SK-N-SH (cell line): ENCODE data around the gene TXNL4B.

Experiments used
- EP300 ChIP-seq, 2 experiments: IDR thresholded peaks; 2 replicates each; pipeline versions ENCODE4 v1.4.0 to v1.6.1; 2012; ENCODE audit warnings: borderline replicate concordance in 1 of 2, low read depth in 1 of 2, low read length in 1 of 2
- EZH2phosphoT487 ChIP-seq: fragments of 200-600 bp; sonication (generic); IDR thresholded peaks from 2 replicates; pipeline ENCODE4 v1.6.1; 2017; ENCODE audit warnings: low read depth, mixed run types, mild to moderate bottlenecking, antibody characterized with exemption, moderate library complexity, borderline replicate concordance
- FOXM1 ChIP-seq: IDR thresholded peaks from 2 replicates; pipeline ENCODE4 v1.4.0; 2012; ENCODE audit warnings: low read depth, mild to moderate bottlenecking
- JUND ChIP-seq: IDR thresholded peaks from 2 replicates; pipeline ENCODE4 v1.4.0; 2012
- MEF2A ChIP-seq: IDR thresholded peaks from 2 replicates; pipeline ENCODE4 v1.4.0; 2012; ENCODE audit warnings: low read depth, borderline replicate concordance
- POLR2AphosphoS5 ChIP-seq: IDR thresholded peaks from 2 replicates; pipeline ENCODE4 v1.6.1; 2012; ENCODE audit warnings: low read depth, low read length
- RAD21 ChIP-seq: IDR thresholded peaks from 2 replicates; pipeline ENCODE4 v1.6.1; 2012; ENCODE audit warnings: mild to moderate bottlenecking, low read length
- SIN3A ChIP-seq: IDR thresholded peaks from 2 replicates; pipeline ENCODE4 v1.6.1; 2012; ENCODE audit warnings: low read depth, mild to moderate bottlenecking, low read length, moderate library complexity, borderline replicate concordance
- TAF1 ChIP-seq: IDR thresholded peaks from 2 replicates; pipeline ENCODE4 v1.6.1; 2012; ENCODE audit warnings: low read depth, mild to moderate bottlenecking, low read length, moderate library complexity, borderline replicate concordance
- TCF12 ChIP-seq: IDR thresholded peaks from 2 replicates; pipeline ENCODE4 v1.4.0; 2012
- TF ChIP-seq, protein P1 (sequence below): fragments of 200-600 bp; sonication (generic); IDR thresholded peaks from 2 replicates; pipeline ENCODE4 v1.6.1; 2017; ENCODE audit warnings: antibody characterized with exemption, mild to moderate bottlenecking, moderate library complexity
- TF ChIP-seq, protein P2 (sequence below): IDR thresholded peaks from 2 replicates; pipeline ENCODE4 v1.6.1; 2012; ENCODE audit warnings: mild to moderate bottlenecking, low read depth, low read length, moderate library complexity
- TF ChIP-seq, protein P3 (sequence below): fragments of 150-350 bp; IDR thresholded peaks from 2 replicates; pipeline ENCODE4 v1.6.1; 2017; ENCODE audit warnings: antibody characterized with exemption, low read length, low read depth, borderline replicate concordance

DNA sequence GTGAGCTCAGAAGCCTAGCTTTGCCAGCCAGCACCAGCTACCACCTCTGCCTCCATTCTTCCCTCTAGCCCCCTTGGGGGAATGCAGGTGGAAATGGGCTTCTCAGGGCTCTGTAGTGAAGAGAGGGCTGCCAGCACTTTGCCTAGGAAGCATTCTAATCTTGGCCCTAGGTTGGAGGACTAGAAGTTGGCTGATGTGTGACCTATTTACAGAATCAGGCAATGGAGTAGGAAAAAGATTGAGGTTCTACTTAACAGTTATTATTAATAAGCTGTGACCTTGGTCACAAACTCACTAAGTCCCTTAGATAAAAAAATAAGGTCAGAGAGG is 20.2 kb upstream of the TXNL4B start:
- TF ChIP-seq JUND: no peak
- TF ChIP-seq, protein P1, sequence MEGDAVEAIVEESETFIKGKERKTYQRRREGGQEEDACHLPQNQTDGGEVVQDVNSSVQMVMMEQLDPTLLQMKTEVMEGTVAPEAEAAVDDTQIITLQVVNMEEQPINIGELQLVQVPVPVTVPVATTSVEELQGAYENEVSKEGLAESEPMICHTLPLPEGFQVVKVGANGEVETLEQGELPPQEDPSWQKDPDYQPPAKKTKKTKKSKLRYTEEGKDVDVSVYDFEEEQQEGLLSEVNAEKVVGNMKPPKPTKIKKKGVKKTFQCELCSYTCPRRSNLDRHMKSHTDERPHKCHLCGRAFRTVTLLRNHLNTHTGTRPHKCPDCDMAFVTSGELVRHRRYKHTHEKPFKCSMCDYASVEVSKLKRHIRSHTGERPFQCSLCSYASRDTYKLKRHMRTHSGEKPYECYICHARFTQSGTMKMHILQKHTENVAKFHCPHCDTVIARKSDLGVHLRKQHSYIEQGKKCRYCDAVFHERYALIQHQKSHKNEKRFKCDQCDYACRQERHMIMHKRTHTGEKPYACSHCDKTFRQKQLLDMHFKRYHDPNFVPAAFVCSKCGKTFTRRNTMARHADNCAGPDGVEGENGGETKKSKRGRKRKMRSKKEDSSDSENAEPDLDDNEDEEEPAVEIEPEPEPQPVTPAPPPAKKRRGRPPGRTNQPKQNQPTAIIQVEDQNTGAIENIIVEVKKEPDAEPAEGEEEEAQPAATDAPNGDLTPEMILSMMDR: no peak
- TF ChIP-seq TCF12: no peak
- no peak for TF ChIP-seq RAD21
- no peak for TF ChIP-seq EZH2phosphoT487
- TF ChIP-seq POLR2AphosphoS5: no peak
- TF ChIP-seq TAF1: no peak
- TF ChIP-seq SIN3A: no peak
- TF ChIP-seq, protein P2, sequence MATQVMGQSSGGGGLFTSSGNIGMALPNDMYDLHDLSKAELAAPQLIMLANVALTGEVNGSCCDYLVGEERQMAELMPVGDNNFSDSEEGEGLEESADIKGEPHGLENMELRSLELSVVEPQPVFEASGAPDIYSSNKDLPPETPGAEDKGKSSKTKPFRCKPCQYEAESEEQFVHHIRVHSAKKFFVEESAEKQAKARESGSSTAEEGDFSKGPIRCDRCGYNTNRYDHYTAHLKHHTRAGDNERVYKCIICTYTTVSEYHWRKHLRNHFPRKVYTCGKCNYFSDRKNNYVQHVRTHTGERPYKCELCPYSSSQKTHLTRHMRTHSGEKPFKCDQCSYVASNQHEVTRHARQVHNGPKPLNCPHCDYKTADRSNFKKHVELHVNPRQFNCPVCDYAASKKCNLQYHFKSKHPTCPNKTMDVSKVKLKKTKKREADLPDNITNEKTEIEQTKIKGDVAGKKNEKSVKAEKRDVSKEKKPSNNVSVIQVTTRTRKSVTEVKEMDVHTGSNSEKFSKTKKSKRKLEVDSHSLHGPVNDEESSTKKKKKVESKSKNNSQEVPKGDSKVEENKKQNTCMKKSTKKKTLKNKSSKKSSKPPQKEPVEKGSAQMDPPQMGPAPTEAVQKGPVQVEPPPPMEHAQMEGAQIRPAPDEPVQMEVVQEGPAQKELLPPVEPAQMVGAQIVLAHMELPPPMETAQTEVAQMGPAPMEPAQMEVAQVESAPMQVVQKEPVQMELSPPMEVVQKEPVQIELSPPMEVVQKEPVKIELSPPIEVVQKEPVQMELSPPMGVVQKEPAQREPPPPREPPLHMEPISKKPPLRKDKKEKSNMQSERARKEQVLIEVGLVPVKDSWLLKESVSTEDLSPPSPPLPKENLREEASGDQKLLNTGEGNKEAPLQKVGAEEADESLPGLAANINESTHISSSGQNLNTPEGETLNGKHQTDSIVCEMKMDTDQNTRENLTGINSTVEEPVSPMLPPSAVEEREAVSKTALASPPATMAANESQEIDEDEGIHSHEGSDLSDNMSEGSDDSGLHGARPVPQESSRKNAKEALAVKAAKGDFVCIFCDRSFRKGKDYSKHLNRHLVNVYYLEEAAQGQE: no peak
- TF ChIP-seq, protein P3, sequence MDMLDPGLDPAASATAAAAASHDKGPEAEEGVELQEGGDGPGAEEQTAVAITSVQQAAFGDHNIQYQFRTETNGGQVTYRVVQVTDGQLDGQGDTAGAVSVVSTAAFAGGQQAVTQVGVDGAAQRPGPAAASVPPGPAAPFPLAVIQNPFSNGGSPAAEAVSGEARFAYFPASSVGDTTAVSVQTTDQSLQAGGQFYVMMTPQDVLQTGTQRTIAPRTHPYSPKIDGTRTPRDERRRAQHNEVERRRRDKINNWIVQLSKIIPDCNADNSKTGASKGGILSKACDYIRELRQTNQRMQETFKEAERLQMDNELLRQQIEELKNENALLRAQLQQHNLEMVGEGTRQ: no peak
- TF ChIP-seq EP300 (IDR thresholded peaks at IDR 0.05; ENCODE audit: borderline replicate concordance in 1 of 2, low read depth in 1 of 2, low read length in 1 of 2): no peak
- TF ChIP-seq FOXM1: no peak
- TF ChIP-seq MEF2A: no peak
